K562 (cell line): ENCODE measurements around the gene DNASE2. TPM values are rescaled to one million over a fixed set of nuclear protein-coding genes. Genes with fewer than 3 reads are reported as not detected.

Experiments
- EGR1 ChIP-seq: fragments of 450-650 bp; conservative IDR thresholded peaks from 2 replicates; pipeline ENCODE4 v1.6.1; 2017; ENCODE audit warnings: mild to moderate bottlenecking
- HDAC8 ChIP-seq: fragments of 450-650 bp; IDR thresholded peaks from 2 replicates; pipeline ENCODE4 v1.6.1; 2016; ENCODE audit warnings: mild to moderate bottlenecking, missing genetic modification characterization, moderate library complexity, missing compliant biosample characterization
- HSF4 ChIP-seq: fragments of 250-450 bp; sonication (Bioruptor Pico); IDR thresholded peaks from 2 replicates; pipeline ENCODE4 v2.1.2; 2022; ENCODE audit warnings: mild to moderate bottlenecking, moderate library complexity, borderline replicate concordance
- NR2C1 ChIP-seq, 2 experiments: fragments of 450-650 bp; IDR thresholded peaks; 2 replicates each; pipeline ENCODE4 v1.6.1; 2017; ENCODE audit warnings: mild to moderate bottlenecking in 2 of 2, antibody characterized with exemption in 1 of 2, inconsistent platforms in 1 of 2, missing compliant biosample characterization in 1 of 2, missing genetic modification characterization in 1 of 2
- NRF1 ChIP-seq, 2 experiments: fragments of 450-650 bp; IDR thresholded peaks in 1 of 2; conservative IDR thresholded peaks in 1 of 2; 2 replicates each; pipeline ENCODE4 v1.6.1; 2014; ENCODE audit warnings: mild to moderate bottlenecking in 2 of 2
- PML ChIP-seq: IDR thresholded peaks from 2 replicates; pipeline ENCODE4 v1.6.1; 2012; ENCODE audit warnings: low read length, inconsistent platforms
- SREBF2 ChIP-seq: sonication (generic); formaldehyde crosslinking; IDR thresholded peaks from 2 replicates; pipeline ENCODE4 v1.4.0; 2020; ENCODE audit warnings: mild to moderate bottlenecking, missing genetic modification reagents
- STAT5A ChIP-seq: IDR thresholded peaks from 2 replicates; pipeline ENCODE4 v1.6.1; 2012; ENCODE audit warnings: low read length, inconsistent platforms, borderline replicate concordance
- TGIF2 ChIP-seq: sonication (generic); formaldehyde crosslinking; IDR thresholded peaks from 2 replicates; pipeline ENCODE4 v1.8.1; 2022; ENCODE audit warnings: mild to moderate bottlenecking, missing genetic modification reagents, moderate library complexity
- YY1 ChIP-seq, 3 experiments: IDR thresholded peaks; 2 replicates each; pipeline ENCODE4 v1.6.1; 2011; ENCODE audit warnings: low read length in 2 of 3, mild to moderate bottlenecking in 2 of 3, moderate library complexity in 2 of 3, borderline replicate concordance in 1 of 3, control low read depth in 1 of 3, low read depth in 1 of 3; ENCODE audit not compliant: insufficient read depth in 3 of 3, insufficient replicate concordance in 2 of 3, control insufficient read depth in 1 of 3, insufficient read length in 1 of 3; ENCODE audit errors: extremely low read depth in 1 of 3
- ZNF140 ChIP-seq: fragments of 250-450 bp; sonication (Bioruptor Pico); IDR thresholded peaks from 2 replicates; pipeline ENCODE4 v1.8.0; 2021; ENCODE audit warnings: moderate library complexity, mild to moderate bottlenecking, inconsistent platforms
- ZNF224 ChIP-seq: sonication (generic); formaldehyde crosslinking; IDR thresholded peaks from 2 replicates; pipeline ENCODE4 v1.8.0; 2022; ENCODE audit warnings: mild to moderate bottlenecking, missing genetic modification reagents
- ZNF408 ChIP-seq: fragments of 250-450 bp; sonication (Bioruptor Pico); IDR thresholded peaks from 2 replicates; pipeline ENCODE4 v1.4.0; 2020; ENCODE audit warnings: low read depth, mild to moderate bottlenecking, moderate library complexity
- ZNF507 ChIP-seq: conservative IDR thresholded peaks from 2 replicates; pipeline ENCODE4 v1.6.1; 2017; ENCODE audit warnings: missing genetic modification characterization, missing compliant biosample characterization
- ZNF830 ChIP-seq: fragments of 250-450 bp; sonication (Bioruptor Pico); IDR thresholded peaks from 2 replicates; pipeline ENCODE4 v1.5.0; 2021; ENCODE audit warnings: mild to moderate bottlenecking
- polyA plus RNA-seq, 8 experiments: library from polyadenylated mRNA; depleted of rRNA in 4 of 8; stranded (reverse) in 5 of 8; unstranded in 3 of 8; fragments of >200 nt; fragmentation: Nextera tagmentation in 2 of 8; fragmentation: Illumina TruSeq in 1 of 8; extraction: Ambion mirVana in 2 of 8; extraction: Trizol in 1 of 8; gene quantifications; 2 replicates each; pipeline versions ENCODE4 v1.2.1 to v1.2.3, GENCODE V29; 2011 to 2014; ENCODE audit warnings: inconsistent platforms in 1 of 8, missing spikeins in 1 of 8
- total RNA-seq, 7 experiments: library from RNA; depleted of rRNA in 6 of 7; stranded (reverse); fragments of >200 nt in 6 of 7; fragmentation: Illumina TruSeq in 2 of 7; extraction: Trizol in 2 of 7; gene quantifications; 2 replicates each; pipeline versions ENCODE4 v1.2.1 to v1.2.3, GENCODE V29; 2011 to 2021; ENCODE audit warnings: low replicate concordance in 1 of 7
- TF ChIP-seq, protein P1 (sequence below), 2 experiments: IDR thresholded peaks; 2 replicates each; pipeline ENCODE4 v1.6.1; 2011; ENCODE audit warnings: borderline replicate concordance in 1 of 2, control low read depth in 1 of 2, low read depth in 1 of 2, low read length in 1 of 2, mild to moderate bottlenecking in 1 of 2, mixed read lengths in 1 of 2, moderate library complexity in 1 of 2; ENCODE audit not compliant: insufficient read depth in 1 of 2, insufficient read length in 1 of 2, poor library complexity in 1 of 2, severe bottlenecking in 1 of 2; ENCODE audit errors: extremely low read depth in 1 of 2
- TF ChIP-seq, protein P2 (sequence below): fragments of 250-450 bp; sonication (Bioruptor Pico); IDR thresholded peaks from 2 replicates; pipeline ENCODE4 v1.8.0; 2021; ENCODE audit warnings: moderate library complexity, mild to moderate bottlenecking, inconsistent platforms
- TF ChIP-seq, protein P3 (sequence below): fragments of 450-650 bp; IDR thresholded peaks from 2 replicates; pipeline ENCODE4 v1.6.1; 2017; ENCODE audit warnings: antibody characterized with exemption, mild to moderate bottlenecking

Gene DNASE2
- total and polyA plus RNA-seq, 9 of the 15 experiments (the other 6 are each of a cell fraction or from before 2014, with no cell fraction given) = 4.4 to 27.0 (median 20.2) TPM

DNA sequence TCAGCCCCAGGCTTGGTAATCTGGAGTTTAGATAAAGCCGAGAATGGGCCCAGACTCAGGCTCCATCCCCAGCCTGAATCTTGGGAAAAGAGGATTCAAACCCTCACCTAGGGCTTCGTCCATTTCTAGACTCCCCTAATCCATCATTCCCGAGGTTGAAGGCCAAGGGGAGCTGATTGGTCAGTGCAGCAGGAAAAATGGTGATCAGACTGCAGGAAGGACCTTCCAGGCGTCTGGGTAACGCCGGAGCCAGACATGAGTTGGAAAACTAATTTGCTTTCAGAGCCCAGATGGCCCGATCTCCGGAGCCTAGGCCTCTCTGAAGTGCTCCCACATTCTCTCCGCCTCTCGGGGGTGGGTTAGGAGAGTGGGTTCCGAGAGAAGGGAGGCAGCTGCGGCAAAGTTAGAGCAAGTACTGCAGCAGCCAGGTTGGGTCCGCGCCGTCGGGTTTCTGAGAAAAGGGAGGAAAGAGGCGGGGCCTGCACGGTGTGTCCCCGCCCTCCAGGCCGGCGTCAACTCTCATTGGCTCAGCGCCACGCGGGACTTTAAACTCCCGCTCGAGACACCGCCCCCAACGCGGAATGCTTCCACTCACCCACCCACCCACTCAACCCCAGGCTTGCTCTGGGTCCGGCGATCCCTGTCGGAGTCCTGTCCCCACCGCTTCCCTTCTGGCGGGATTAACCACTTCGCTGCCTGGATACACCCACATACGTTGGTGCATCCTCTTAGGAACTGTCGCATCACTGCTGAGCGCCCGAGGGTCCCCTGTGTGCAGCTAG is 46.1 kb downstream of the DNASE2 start (continued):
- TF ChIP-seq, protein P1, sequence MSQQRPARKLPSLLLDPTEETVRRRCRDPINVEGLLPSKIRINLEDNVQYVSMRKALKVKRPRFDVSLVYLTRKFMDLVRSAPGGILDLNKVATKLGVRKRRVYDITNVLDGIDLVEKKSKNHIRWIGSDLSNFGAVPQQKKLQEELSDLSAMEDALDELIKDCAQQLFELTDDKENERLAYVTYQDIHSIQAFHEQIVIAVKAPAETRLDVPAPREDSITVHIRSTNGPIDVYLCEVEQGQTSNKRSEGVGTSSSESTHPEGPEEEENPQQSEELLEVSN (IDR thresholded peaks at IDR 0.05; ENCODE audit: borderline replicate concordance in 1 of 2, extremely low read depth in 1 of 2, insufficient read depth in 1 of 2, insufficient read length in 1 of 2, low read depth in 1 of 2, low read length in 1 of 2, poor library complexity in 1 of 2, severe bottlenecking in 1 of 2) = peak; percentile 29 to 40
- TF ChIP-seq NR2C1 (IDR thresholded peaks at IDR 0.05) (no peak), NR2C1 (tag; IDR thresholded peaks at IDR 0.05) (no peak), PML (no peak), ZNF507 (no peak), ZNF224 (CRISPR knock-in tag) (no peak), STAT5A (peak; percentile 86), NRF1 (conservative IDR thresholded peaks at IDR 0.05 in 1 of 2, IDR thresholded peaks at IDR 0.05 in 1 of 2) (no peak), YY1 (IDR thresholded peaks at IDR 0.05; ENCODE audit: borderline replicate concordance in 1 of 3, control insufficient read depth in 1 of 3, extremely low read depth in 1 of 3, insufficient read depth in 3 of 3, insufficient read length in 1 of 3, insufficient replicate concordance in 2 of 3, low read depth in 1 of 3, low read length in 2 of 3) (no peak), ZNF830 (no peak), SREBF2 (CRISPR knock-in tag) (no peak), ZNF140 (no peak), TGIF2 (CRISPR knock-in tag) (no peak), EGR1 (peak; percentile 50), HDAC8 (tag) (no peak), ZNF408 (CRISPR knock-in tag) (no peak), HSF4 (CRISPR knock-in tag) (no peak)
- TF ChIP-seq, protein P2, sequence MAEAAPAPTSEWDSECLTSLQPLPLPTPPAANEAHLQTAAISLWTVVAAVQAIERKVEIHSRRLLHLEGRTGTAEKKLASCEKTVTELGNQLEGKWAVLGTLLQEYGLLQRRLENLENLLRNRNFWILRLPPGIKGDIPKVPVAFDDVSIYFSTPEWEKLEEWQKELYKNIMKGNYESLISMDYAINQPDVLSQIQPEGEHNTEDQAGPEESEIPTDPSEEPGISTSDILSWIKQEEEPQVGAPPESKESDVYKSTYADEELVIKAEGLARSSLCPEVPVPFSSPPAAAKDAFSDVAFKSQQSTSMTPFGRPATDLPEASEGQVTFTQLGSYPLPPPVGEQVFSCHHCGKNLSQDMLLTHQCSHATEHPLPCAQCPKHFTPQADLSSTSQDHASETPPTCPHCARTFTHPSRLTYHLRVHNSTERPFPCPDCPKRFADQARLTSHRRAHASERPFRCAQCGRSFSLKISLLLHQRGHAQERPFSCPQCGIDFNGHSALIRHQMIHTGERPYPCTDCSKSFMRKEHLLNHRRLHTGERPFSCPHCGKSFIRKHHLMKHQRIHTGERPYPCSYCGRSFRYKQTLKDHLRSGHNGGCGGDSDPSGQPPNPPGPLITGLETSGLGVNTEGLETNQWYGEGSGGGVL = no peak
- TF ChIP-seq, protein P3, sequence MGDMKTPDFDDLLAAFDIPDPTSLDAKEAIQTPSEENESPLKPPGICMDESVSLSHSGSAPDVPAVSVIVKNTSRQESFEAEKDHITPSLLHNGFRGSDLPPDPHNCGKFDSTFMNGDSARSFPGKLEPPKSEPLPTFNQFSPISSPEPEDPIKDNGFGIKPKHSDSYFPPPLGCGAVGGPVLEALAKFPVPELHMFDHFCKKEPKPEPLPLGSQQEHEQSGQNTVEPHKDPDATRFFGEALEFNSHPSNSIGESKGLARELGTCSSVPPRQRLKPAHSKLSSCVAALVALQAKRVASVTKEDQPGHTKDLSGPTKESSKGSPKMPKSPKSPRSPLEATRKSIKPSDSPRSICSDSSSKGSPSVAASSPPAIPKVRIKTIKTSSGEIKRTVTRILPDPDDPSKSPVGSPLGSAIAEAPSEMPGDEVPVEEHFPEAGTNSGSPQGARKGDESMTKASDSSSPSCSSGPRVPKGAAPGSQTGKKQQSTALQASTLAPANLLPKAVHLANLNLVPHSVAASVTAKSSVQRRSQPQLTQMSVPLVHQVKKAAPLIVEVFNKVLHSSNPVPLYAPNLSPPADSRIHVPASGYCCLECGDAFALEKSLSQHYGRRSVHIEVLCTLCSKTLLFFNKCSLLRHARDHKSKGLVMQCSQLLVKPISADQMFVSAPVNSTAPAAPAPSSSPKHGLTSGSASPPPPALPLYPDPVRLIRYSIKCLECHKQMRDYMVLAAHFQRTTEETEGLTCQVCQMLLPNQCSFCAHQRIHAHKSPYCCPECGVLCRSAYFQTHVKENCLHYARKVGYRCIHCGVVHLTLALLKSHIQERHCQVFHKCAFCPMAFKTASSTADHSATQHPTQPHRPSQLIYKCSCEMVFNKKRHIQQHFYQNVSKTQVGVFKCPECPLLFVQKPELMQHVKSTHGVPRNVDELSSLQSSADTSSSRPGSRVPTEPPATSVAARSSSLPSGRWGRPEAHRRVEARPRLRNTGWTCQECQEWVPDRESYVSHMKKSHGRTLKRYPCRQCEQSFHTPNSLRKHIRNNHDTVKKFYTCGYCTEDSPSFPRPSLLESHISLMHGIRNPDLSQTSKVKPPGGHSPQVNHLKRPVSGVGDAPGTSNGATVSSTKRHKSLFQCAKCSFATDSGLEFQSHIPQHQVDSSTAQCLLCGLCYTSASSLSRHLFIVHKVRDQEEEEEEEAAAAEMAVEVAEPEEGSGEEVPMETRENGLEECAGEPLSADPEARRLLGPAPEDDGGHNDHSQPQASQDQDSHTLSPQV = no peak
